HAP-1 (cell line): ENCODE data around the gene TRIM9.

Source experiments
- DNase-seq, 2 experiments: peaks; one replicate each; pipeline ENCODE4 v3.0.0-alpha.2; 2016 to 2020; ENCODE audit warnings: low spot score in 2 of 2
- H3K27me3 ChIP-seq: fragments of 250-450 bp; sonication (Bioruptor Pico); 2 replicates; pipeline ENCODE4 v1.5.1; 2020; ENCODE audit warnings: low read depth, mild to moderate bottlenecking, moderate library complexity
- H3K36me3 ChIP-seq: fragments of 250-450 bp; sonication (Bioruptor Pico); replicated peaks from 2 replicates; pipeline ENCODE4 v1.5.1; 2020; ENCODE audit warnings: mild to moderate bottlenecking
- H3K4me1 ChIP-seq: fragments of 250-450 bp; sonication (Bioruptor Pico); 2 replicates; pipeline ENCODE4 v1.5.1; 2020; ENCODE audit warnings: mild to moderate bottlenecking
- H3K4me3 ChIP-seq: fragments of 250-450 bp; sonication (Bioruptor Pico); 2 replicates; pipeline ENCODE4 v1.5.1; 2020; ENCODE audit warnings: mild to moderate bottlenecking, moderate library complexity
- H3K9me3 ChIP-seq: fragments of 250-450 bp; sonication (Bioruptor Pico); 2 replicates; pipeline ENCODE4 v1.5.1; 2020; ENCODE audit warnings: mild to moderate bottlenecking, moderate library complexity
- in situ Hi-C: fragments of 300-500 bp; cut with MboI; formaldehyde crosslinking; loops from 3 replicates; pipeline ENCODE4 v1.14.3; 2020; ENCODE audit warnings: low sequenced_read_pairs, inconsistent platforms, mixed read lengths

The TRIM9 gene

GRCh38 chr14:50935126-50936015 is 159.5 kb downstream of the TRIM9 start:
- Histone ChIP-seq H3K27me3 (no peaks in the 10 kb centered on the region), H3K36me3 (peaks cover 69% of the 10 kb centered on the region), H3K4me3 (no peak overlapping the region), H3K4me1 (peaks cover 4% of the 10 kb centered on the region; the same call in 1 of the 2 replicates), H3K9me3 (no peaks in the 10 kb centered on the region)
- in situ Hi-C loops, result no loop called here
- DNase-seq, result no peak

- in situ Hi-C loops, result no loop called here
- Histone ChIP-seq H3K36me3 (peaks cover 88% of the 10 kb centered on the region), H3K4me1 (no peaks in the 10 kb centered on the region), H3K27me3 (no peaks in the 10 kb centered on the region), H3K9me3 (no peaks in the 10 kb centered on the region), H3K4me3 (no peak overlapping the region)
- DNase-seq, result no peak
Observed at GRCh38 chr14:50932592-50933495, 162.1 kb downstream of the TRIM9 start.

GRCh38 chr14:50932156-50932555 is 162.7 kb downstream of the TRIM9 start:
- no peaks in the 10 kb centered on the region for H3K9me3 ChIP-seq
- H3K36me3 ChIP-seq, result peaks cover 88% of the 10 kb centered on the region
- H3K4me3 ChIP-seq, result no peak overlapping the region
- no peak for DNase-seq
- H3K4me1 ChIP-seq, result no peaks in the 10 kb centered on the region
- in situ Hi-C loops, result no loop called here
- no peaks in the 10 kb centered on the region for H3K27me3 ChIP-seq

GRCh38 chr14:50931559-50931958 is 163.3 kb downstream of the TRIM9 start:
- Histone ChIP-seq H3K4me1 (no peaks in the 10 kb centered on the region), H3K9me3 (no peaks in the 10 kb centered on the region), H3K27me3 (no peaks in the 10 kb centered on the region), H3K4me3 (no peak overlapping the region), H3K36me3 (peaks cover 88% of the 10 kb centered on the region)
- in situ Hi-C loops, result no loop called here
- DNase-seq, result no peak

GRCh38 chr14:50929506-50929905 is 165.4 kb downstream of the TRIM9 start:
- H3K27me3 ChIP-seq, result no peaks in the 10 kb centered on the region
- in situ Hi-C loops, result no loop called here
- DNase-seq, result no peak
- no peaks in the 10 kb centered on the region for H3K4me1 ChIP-seq
- H3K9me3 ChIP-seq, result no peaks in the 10 kb centered on the region
- H3K4me3 ChIP-seq, result no peak overlapping the region
- peaks cover 80% of the 10 kb centered on the region for H3K36me3 ChIP-seq

GRCh38 chr14:50928002-50928635 is 166.8 kb downstream of the TRIM9 start:
- Histone ChIP-seq H3K4me1 (no peaks in the 10 kb centered on the region), H3K9me3 (no peaks in the 10 kb centered on the region), H3K36me3 (peaks cover 81% of the 10 kb centered on the region), H3K4me3 (no peak overlapping the region), H3K27me3 (no peaks in the 10 kb centered on the region)
- no peak for DNase-seq
- in situ Hi-C loops, result no loop called here

- no peaks in the 10 kb centered on the region for H3K9me3 ChIP-seq
- H3K4me3 ChIP-seq, result no peak overlapping the region
- in situ Hi-C loops, result no loop called here
- H3K36me3 ChIP-seq, result peaks cover 78% of the 10 kb centered on the region
- no peaks in the 10 kb centered on the region for H3K4me1 ChIP-seq
- DNase-seq, result no peak
- H3K27me3 ChIP-seq, result no peaks in the 10 kb centered on the region
Observed at GRCh38 chr14:50926851-50927386, 168.0 kb downstream of the TRIM9 start.
